GM21717 (cell line): ENCODE data around the gene ZNF850.
A peak's percentile ranks its signal among the peaks of the same experiment; 100 is the strongest.
"Not testable (repeated sequence)": the region's sequence is repeated elsewhere in the genome, so short reads cannot be mapped to it uniquely, and the experiment has no call there.

ENCODE experiments used
- ATAC-seq: cut with Tn5 transposase; IDR thresholded peaks from one replicate; pipeline ENCODE4 v1.9.1; 2021; ENCODE audit warnings: mild to moderate bottlenecking, moderate library complexity; ENCODE audit not compliant: unreplicated experiment

Gene ZNF850

DNA sequence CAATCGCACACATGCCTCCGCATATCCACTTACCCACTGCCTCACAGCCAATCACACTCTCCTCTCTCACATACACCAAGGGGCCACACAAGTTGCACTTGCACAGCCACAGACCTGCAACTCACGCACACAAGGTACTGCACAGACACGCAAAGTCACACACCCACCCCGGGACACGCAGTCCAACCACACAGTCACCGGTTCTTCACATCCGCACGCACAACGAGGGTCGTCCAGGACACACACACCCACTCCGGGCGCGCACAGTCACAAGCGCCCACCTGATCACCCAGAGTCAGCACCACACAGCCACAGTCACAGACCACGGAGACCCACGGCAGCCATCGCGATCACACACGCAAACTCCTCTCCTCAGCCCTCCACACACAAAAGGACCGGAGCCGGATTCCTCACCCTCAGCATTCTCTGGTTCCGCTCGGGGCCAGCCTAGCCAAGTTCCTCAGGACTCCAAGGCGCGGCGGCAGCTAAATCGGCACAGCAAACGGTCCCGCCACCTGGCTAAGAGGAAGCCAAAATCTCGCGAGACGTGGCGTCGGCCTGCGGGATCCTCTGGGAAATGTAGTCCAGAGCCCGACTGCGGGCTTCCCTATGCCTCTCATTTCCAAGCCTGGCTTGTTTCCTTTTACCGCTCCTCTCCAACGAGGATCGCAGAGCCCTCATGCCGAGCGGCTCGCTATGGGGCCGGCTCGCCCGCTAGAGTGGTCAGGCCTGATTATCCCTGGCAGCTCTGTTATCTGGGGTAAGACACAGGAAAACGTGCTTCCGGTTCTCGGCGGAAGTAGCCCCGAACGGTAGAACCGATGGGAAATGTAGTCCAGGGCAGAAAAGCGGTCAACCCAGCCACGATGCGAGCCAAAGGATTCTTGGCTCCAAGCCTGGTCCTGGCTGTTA lies at the start of gene ZNF850:
ZNF850 (minus strand) TSS at position 497 of the 912 bp plus-strand sequence. CDS start 10,201 bp downstream, outside the sequence.
- ATAC-seq: peak; percentile 79

DNA sequence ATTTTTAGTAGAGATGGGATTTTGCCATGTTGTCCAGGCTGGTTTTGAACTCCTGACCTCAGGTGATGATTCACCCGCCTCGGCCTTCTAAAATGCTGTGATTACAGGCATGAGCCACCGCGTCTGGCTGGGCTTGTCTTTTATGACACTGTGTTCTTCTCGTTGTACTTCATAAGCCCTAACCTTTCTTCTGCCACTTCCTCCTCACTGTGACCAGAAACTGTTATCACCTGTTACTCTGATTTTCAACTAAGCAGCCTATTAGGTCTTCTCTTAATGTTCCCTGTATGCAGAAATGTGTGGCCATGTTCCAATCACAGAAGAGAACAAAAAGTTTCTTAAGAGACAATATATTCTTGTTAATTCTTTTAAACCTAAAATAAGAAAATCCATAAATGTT lies 49.2 kb upstream of the ZNF850 start:
- ATAC-seq: no peak

DNA sequence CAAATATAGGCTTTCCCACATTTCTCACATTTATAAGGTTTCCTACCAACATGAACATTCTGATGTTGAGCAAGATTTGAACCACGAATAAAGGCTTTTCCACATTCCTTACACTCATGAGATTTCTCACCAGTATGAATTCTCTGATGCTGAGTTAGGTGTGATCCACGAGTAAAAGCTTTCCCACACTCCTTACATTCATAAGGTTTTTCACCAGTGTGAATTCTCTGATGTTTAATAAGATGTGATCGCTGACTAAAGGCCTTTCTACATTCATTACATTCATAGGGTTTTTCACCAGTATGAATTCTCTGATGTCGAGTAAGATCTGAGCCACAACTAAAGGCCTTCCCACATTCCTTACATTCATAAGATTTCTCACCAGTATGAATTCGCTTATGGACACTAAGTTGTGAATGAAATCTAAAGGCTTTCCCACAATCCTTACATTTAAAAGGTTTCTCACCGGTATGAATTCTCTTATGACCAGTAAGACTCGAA lies 46.6 kb upstream of the ZNF850 start:
- ATAC-seq: no peak

DNA sequence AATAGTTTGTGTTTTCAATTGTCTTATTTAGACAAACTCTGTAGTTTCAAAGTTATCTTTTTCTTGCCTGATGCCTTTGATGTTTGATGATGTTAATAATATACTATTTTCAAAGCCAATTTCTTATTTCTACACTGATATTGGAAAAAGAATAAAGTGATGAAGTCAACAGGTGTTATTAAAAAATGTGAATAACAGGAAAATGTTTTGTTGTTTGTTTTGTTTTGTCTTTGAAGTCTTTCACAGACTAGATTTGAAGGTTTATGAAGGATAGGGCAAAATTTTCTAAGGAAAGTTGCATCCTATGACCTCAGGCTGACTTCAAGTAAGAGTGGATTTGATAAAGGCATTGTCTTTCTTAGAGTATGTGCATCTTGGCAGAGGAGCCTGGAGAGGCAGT lies 34.4 kb upstream of the ZNF850 start:
- ATAC-seq: no peak

DNA sequence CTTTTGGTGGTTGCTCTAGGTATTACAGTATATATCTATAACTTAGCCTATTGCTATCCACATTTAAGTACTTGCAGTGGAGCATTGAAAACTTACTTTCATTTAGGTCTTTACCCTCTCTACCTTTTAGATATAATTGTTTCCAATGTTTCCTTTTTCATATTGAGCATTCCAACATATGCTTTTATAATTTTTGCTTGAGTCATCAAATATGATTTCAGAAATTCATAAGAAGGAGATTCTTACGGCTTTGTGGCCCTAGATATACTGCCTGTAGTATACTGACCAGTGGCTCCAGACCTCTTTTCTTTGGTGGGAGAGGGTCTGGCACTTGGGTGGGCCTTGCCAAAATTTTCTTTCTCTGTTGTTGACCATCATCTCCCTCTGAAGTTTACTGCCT lies 32.8 kb upstream of the ZNF850 start:
- no peak for ATAC-seq

DNA sequence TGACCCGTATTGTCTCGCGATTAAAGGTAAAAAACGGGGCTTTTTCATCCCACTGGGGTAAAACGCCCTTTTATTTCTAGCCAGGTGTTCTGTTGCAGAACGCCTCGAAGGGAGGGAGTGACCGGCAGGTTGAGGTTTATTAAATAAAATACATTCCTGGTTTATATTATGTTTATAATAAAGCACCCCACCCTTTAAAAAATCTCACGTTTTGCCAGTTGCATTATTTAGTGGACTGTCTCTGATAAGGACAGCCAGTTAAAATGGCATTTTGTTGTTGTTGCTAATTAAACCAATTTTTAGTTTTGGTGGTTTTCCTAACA lies 25.1 kb upstream of the ZNF850 start:
- no peak for ATAC-seq

DNA sequence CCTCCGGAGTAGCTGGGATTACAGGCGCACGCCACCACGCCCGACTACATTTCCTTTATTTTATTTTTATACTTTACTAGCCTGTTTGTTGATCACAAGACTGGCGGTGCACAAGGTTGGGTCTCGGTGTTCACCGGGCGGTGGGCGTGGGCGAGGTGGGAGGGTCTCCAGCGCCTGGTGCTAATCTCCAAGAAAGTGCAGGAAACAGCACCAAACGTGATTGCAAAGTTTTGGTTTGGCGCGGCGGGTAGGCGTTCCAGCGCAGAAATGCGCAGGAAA lies 24.0 kb upstream of the ZNF850 start:
- ATAC-seq: no peak

DNA sequence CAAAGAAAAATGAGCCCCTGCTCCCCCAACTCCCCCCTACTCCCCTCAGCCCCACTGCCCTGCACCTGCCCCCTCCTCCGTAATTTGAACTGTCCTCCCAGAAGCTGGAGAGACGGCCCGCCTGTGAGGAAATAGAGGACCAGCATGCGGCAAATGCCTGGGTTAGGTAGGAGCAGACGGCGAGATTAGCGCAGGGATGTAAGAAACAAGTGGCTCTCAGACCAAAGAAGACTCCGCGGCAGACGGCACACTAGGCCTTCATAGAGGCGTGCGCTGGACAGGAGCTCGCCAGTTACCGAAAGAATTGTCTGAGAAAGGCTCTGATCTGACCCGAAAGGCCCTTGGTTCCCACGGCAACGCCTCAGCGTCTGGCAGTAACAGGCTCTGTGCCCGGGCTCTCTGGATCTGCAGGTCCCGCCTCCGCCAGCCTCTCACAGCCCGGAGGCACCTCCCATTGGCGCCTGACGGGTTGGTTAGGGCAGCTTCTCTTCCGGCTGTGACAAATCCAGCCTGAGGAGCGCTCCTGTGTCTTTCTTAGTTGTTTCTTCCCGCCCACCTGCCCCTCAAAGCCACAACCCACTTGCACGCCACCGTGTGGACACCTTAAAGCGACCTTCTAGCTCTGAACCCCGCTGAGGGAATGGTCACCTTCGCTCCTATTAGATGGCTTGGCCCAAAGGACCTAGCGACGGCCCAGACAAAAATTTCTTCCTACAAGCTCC lies 19.0 kb upstream of the ZNF850 start:
- not testable (repeated sequence) for ATAC-seq

DNA sequence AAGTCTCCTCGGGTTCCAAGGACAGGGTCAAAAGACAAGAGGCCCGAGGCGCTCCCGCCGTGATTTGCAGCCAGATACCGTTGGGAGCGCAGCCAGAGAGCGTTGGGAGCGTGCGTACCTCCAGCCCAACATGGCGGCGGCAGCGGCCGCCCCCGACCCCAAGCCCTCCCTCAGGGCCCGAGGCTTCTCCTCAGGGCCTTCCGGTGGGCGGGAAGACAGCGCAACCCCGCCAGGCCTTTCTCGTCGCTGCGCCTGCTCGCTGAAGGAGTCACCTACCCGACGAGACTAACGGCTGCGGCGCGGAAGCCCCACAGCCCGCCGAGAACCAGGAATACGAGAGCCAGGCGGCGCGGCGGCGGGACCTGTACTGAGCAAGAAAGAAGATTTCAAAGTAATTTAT lies 3.2 kb upstream of the ZNF850 start:
- ATAC-seq: no peak

DNA sequence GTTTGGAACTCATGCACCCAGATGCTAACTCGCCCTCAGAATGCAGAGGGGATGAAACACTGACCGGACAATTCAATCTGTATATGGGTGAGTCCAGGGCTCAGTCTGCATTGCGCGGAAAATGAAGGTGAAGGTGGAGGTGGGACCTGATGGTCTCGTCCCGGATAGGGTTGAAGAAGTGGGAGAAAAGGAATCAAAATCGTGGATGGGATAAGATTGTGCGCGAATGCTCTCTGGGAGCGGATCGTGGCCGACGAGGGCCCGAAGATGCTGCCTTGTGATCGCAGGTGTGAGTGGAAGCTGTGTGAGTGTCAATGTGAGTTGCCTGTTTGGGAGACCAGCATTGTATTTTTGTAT lies 594 bp upstream of the ZNF850 start:
- peak; percentile 18 for ATAC-seq

DNA sequence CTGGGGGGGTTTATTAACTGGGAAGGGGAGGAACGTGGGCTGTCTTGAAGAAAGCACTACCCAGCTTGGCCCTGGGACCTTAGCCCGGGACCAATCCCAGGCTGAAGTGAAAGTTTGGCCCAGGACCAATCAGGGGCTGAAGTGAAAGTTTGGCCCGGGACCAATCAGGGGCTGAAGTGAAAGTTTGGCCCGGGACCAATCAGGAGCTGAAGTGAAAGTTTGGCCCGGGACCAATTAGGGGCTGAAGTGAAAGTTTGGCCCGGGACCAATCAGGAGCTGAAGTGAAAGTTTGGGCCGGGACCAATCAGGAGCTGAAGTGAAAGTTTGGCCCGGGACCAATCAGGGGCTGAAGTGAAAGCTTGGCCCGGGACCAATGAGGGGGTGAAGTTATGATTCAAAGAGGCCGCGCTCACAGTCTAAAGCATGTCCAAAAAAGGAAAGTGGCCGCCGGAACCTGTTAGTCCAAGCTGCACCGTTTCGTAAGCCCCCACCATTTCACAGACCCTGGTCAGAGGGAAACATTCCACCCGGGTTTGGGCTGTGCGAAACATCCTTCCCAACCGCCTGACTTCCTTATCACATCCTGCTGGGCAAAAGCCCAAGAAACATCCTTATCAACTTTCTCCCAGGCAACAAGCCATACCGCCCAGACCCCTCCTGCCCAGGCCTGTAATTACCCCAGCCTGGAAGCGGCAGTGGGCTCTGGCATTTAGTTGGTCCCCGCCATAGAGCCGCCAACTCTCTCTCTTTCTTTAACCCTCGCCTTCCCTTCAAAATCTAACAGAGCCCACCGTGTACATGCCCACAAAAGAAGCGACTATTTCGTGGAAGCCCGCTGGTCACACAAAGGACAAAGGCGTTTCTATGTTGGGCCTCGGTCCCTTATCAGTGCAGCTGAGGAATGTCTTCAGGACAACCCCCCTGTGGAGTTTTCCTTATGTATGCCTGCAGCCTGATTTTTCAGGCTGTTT lies 1.1 kb downstream of the ZNF850 start:
- ATAC-seq: no peak

DNA sequence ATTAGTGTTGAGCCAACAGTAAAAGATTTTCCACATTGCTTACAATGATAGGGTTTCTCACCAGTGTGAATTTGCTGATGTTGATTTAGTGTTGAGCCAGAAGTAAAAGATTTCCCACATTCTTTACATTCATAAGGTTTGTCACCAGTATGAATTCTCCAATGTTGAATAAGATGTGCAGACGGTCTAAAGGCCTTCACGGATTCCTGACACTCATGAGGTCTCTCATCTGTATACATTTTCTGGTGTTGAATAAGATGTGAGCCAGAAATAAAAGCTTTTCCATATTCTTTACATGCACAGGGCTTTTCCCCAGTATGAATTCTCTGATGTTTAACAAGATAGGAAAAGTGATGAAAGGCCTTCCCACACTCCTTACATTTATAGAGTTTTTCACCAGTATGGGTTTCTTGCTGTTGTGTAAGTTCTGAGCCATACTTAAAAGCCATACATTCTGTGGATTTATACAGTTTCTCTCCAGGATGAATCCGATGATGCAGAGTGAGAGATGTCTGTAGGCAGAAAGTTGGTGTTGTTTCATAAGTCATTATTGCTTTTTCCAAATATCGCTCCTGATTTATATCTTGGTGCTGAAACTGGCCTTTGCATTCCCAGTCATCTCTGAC lies 22.4 kb downstream of the ZNF850 start:
- ATAC-seq: no peak

DNA sequence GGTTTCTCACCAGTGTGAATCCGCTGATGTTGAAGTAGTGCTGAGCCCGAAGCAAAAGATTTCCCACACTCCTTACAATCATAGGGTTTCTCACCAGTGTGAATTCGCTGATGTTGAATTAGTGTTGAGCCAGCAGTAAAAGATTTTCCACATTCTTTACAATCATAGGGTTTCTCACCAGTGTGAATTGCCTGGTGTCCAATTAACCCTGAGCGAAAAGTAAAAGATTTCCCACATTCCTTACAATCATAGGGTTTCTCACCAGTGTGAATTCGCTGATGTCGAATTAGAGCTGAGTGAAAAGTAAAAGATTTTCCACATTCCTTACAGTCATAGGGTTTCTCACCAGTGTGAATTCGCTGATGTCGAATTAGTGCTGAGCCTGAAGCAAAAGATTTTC lies 23.0 kb downstream of the ZNF850 start:
- not testable (repeated sequence) for ATAC-seq

DNA sequence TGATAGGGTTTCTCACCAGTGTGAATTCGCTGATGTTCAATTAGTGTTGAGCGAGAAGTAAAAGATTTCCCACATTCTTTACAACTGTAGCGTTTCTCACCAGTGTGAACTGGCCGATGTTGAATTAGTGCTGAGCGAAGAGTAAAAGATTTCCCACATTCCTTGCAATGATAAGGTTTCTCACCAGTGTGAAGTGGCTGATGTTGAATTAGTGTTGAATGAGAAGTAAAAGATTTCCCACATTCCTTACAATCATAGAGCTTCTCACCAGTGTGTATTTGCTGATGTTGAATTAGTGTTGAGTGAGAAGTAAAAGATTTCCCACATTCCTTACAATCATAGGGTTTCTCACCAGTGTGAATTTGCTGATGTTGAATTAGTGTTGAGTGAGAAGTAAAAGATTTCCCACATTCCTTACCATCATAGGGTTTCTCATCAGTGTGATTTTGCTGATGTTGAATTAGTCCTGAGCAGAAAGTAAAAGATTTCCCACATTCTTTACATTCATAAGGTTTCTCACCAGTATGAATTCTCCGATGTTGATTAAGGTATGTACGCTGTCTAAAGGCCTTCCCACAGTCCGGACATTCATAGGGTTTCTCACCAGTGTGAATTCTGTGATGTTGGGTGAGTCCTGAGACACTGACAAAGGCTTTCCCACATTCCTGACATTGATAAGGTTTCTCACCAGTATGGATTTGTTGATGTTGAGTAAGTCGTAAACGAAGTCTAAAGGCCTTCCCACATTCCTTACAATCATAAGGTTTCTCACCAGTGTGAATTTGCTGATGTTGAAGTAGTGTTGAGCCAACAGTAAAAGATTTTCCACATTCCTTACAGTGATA lies 24.0 kb downstream of the ZNF850 start:
- no peak for ATAC-seq

DNA sequence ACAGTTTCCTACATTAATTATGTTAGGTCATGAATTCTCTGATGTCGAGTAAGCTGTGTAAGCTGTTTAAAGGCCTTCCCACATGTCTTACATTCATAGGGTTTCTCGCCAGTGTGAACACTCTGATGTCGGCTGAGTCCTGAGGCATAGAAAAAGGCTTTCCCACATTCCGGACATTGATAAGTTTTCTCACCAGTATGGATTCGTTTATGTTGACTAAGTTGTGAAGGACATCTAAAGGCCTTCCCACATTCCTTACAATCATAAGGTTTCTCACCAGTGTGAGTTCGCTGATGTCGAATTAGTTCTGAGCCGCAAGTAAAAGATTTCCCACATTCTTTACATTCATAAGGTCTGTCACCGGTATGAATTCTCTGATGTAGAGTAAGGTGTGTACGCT lies 24.9 kb downstream of the ZNF850 start:
- ATAC-seq: no peak

DNA sequence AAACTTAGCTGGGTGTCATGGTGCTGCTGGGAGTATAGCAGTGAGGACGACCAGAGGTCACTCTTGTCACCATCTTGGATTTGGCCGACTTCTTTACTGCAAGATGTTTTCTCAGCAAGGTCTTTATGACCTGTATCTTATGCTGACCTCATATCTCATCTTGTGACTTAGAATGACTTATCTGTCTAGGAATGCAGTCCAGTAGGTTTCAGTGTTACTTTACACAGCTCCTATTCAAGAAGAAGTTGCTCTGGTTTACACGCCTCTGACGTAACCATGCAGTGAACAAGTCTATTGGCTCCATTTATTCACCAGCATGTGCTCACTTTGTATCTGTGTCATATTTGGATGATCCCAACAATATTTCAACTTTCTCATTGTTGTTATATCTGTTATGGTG lies 26.7 kb downstream of the ZNF850 start:
- no peak for ATAC-seq

DNA sequence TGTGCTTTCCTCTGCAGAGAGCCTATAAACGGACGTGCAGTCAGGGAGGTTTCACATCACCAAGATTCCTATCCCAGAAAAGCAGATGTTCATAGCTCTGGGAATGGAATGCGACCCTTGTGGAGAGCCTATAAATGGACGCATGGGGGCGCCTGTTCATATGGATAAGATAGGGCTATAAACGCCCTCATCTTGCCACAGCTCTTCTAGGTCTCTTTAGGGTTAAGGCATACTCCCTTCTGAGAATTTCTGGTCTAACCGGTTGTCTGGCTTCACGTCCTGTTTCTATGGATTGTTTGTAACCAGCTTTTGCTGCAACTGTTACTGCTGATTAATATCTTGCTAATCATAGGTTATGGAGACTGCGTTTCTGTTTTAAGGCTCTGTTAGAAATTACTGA lies 36.4 kb downstream of the ZNF850 start:
- ATAC-seq: not testable (repeated sequence)

DNA sequence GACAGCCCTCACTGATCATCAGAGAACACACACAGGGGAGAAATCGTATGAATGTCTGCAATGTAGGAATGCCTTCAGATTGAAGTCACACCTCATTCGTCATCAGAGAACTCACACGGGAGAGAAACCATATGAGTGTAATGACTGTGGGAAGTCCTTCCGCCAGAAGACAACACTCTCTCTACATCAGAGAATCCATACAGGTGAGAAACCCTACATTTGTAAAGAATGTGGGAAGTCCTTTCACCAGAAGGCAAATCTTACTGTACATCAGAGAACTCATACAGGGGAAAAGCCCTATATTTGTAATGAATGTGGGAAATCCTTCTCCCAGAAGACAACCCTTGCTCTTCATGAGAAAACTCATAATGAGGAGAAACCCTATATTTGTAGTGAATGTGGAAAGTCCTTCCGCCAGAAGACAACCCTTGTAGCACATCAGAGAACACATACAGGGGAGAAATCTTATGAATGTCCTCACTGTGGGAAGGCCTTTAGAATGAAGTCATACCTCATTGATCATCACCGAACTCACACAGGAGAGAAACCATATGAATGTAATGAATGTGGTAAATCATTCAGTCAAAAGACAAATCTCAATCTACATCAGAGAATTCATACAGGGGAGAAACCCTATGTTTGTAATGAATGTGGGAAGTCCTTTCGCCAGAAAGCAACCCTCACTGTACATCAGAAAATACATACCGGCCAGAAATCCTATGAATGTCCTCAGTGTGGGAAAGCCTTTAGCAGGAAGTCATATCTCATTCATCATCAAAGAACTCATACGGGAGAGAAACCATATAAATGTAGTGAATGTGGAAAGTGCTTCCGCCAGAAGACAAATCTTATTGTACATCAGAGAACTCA lies 52.7 kb downstream of the ZNF850 start:
- ATAC-seq: no peak

DNA sequence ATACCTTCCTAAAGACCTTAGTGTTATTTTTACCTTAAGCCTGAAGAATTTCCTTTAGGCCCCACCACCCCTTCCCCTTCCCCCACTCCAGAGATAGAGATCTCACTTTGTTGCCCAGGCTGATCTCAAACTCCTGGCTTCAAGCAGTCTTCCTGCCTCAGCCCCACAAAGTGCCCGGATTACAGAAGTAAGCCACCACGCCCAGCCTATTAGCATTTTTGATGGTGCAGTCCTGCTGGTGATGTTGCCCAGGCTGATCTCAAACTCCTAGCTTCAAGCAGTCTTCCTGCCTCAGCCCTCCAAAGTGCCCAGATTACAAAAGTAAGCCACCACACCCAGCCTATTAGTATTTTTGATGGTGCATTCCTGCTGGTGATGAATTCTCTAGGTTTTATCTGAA lies 63.2 kb downstream of the ZNF850 start:
- ATAC-seq: no peak
